IPS-20b (cell line): ENCODE data around the gene ELOVL2.

Experiments used
- H3K27ac ChIP-seq: one replicate; pipeline ENCODE4 v1.5.1; 2013; ENCODE audit warnings: low read length
- H3K27me3 ChIP-seq: 2 replicates; pipeline ENCODE4 v1.6.1; 2013; ENCODE audit warnings: mild to moderate bottlenecking, low read length, inconsistent platforms; ENCODE audit not compliant: insufficient read depth
- H3K36me3 ChIP-seq: 2 replicates; pipeline ENCODE4 v1.6.1; 2013; ENCODE audit warnings: low read depth, mild to moderate bottlenecking, inconsistent platforms, low read length, moderate library complexity; ENCODE audit not compliant: insufficient read depth
- H3K4me1 ChIP-seq: 2 replicates; pipeline ENCODE4 v1.6.1; 2013; ENCODE audit warnings: mild to moderate bottlenecking, control low read depth, inconsistent platforms, low read length, moderate library complexity; ENCODE audit not compliant: insufficient read depth
- H3K4me3 ChIP-seq: 2 replicates; pipeline ENCODE4 v1.5.1; 2013; ENCODE audit warnings: mild to moderate bottlenecking, low read length, inconsistent platforms
- H3K9ac ChIP-seq: 2 replicates; pipeline ENCODE4 v1.6.1; 2013; ENCODE audit warnings: low read depth, mild to moderate bottlenecking, inconsistent platforms, low read length, moderate library complexity
- H3K9me3 ChIP-seq: 2 replicates; pipeline ENCODE4 v1.6.1; 2013; ENCODE audit warnings: mild to moderate bottlenecking, low read depth, low read length, inconsistent platforms; ENCODE audit not compliant: insufficient read depth

ELOVL2 gene

DNA sequence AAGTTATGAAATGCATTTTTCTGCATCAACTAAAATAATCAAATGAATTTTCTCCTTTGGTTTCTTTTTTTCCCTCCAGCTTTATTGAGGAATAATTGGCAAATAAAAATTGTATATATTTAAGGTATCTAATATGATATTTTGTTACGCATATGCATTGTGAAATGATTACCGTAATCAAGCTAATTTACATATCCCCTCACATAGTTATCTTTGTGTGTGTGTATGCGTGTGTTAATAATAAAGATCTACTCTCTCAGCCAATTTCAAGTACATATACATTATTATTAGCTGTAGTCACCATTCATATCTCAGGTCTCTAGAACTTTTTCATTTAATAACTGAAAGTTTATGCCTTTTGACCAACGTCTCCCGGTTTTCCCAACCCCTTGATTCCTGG is 96.1 kb downstream of the ELOVL2 start:
- H3K9me3 ChIP-seq: no peaks in the 10 kb centered on the region
- H3K4me1 ChIP-seq: no peaks in the 10 kb centered on the region
- no peak overlapping the region for H3K9ac ChIP-seq
- no peak overlapping the region for H3K4me3 ChIP-seq
- H3K27ac ChIP-seq: no peak overlapping the region
- no peaks in the 10 kb centered on the region for H3K27me3 ChIP-seq
- H3K36me3 ChIP-seq: no peaks in the 10 kb centered on the region

DNA sequence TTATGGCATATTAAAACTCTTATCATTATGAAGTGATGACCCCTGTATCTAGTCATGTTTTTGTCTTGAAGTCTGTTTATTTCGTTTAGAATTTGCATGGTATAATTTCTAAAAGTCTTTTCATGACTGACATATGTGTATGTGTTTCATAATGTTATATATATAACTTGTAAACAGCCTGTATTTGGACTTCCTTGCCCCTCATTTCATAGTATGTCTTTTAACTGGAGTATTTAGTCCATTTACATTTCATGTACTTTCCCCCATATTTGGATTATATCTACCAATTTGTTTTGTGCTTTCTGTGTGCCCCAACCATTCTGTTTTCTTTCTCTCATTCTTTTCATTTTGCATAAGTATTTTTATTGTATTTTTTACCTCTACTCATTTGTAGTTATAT is 98.3 kb downstream of the ELOVL2 start:
- Histone ChIP-seq H3K9ac (no peak overlapping the region), H3K27me3 (no peaks in the 10 kb centered on the region), H3K27ac (no peak overlapping the region), H3K36me3 (no peaks in the 10 kb centered on the region), H3K4me3 (no peak overlapping the region), H3K4me1 (no peaks in the 10 kb centered on the region), H3K9me3 (no peaks in the 10 kb centered on the region)

DNA sequence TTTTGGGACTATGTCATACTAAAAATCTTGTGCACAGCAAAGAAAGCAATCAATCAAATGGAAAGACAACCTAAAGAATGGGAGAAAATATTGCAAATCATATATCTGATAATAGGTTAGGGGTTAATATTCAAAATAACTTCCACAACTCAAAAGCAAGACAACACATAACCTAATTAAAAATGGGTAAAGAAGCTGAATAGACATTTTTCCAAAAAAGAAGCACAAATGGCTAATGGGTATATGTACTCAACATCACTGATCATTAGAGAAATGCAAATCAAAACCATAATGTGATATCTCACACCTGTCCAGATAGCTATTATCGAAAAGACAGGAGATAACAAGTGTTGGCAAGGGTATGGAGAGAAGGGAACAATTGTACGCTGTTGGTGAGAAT is 104.3 kb downstream of the ELOVL2 start:
- Histone ChIP-seq H3K4me3 (no peak overlapping the region), H3K4me1 (no peaks in the 10 kb centered on the region), H3K27me3 (no peaks in the 10 kb centered on the region), H3K9me3 (no peaks in the 10 kb centered on the region), H3K9ac (no peak overlapping the region), H3K27ac (no peak overlapping the region), H3K36me3 (no peaks in the 10 kb centered on the region)

DNA sequence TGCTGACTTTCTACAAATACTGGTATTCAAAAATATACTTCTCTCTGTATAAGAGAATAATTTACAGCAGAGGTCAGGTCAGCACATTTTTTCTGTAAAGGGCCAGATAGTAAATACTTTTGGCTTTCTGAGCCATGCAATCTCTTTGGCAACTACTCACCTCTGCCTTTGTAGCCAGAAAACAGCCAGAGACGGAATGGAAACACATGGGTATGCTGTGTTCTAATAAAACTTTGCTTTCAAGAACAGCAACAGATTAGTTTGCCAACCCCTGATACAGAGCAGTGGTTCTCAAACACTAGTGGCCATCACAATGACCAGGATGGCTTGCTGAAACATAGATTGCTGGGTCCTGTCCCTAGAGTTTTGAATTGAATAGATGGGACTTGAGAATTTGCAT is 111.0 kb downstream of the ELOVL2 start:
- no peak overlapping the region for H3K9ac ChIP-seq
- no peaks in the 10 kb centered on the region for H3K4me1 ChIP-seq
- H3K36me3 ChIP-seq: no peaks in the 10 kb centered on the region
- H3K27me3 ChIP-seq: no peaks in the 10 kb centered on the region
- H3K4me3 ChIP-seq: no peak overlapping the region
- H3K9me3 ChIP-seq: no peaks in the 10 kb centered on the region
- no peak overlapping the region for H3K27ac ChIP-seq
